Measurements from ENCODE around the gene MAML2.

- TF ChIP-seq CTCF (IDR thresholded peaks at IDR 0.05; ENCODE audit: poor library complexity), result no peak
- no peak for TF ChIP-seq EZH2 (IDR thresholded peaks at IDR 0.05; ENCODE audit: borderline replicate concordance)
- no peak for TF ChIP-seq EZH2phosphoT487 (IDR thresholded peaks at IDR 0.05; ENCODE audit: low read depth, severe bottlenecking, unreplicated experiment)
These were observed 100.7 kb downstream of the MAML2 start for GRCh38 chr11:96242191-96242847.

Measured in hepatocyte (in vitro differentiated cells).